Prostate gland (tissue), 2 donors: ENCODE measurements around the gene RTN4RL2. TPM values are rescaled to one million over a fixed set of nuclear protein-coding genes. Genes with fewer than 3 reads are reported as not detected.

ENCODE experiments used
- DNase-seq: peaks from one replicate; pipeline ENCODE4 v3.0.0-alpha.2; 2019; ENCODE audit warnings: low spot score
- H3K27ac ChIP-seq, 2 donors: fragments of 200-600 bp; sonication (generic); 2 replicates each; pipeline ENCODE4 v1.5.1; 2017 to 2019
- H3K27me3 ChIP-seq: fragments of 200-600 bp; sonication (generic); replicated peaks from 2 replicates; pipeline ENCODE4 v1.5.1; 2019; ENCODE audit not compliant: insufficient read depth
- H3K36me3 ChIP-seq, 2 donors: fragments of 200-600 bp; sonication (generic); 1 replicate in 1 of 2; 2 replicates in 1 of 2; pipeline versions ENCODE4 v1.5.1 to v1.8.1; 2017 to 2019
- H3K4me1 ChIP-seq: fragments of 200-600 bp; sonication (generic); replicated peaks from 2 replicates; pipeline ENCODE4 v1.5.1; 2019
- H3K4me3 ChIP-seq, 2 donors: fragments of 200-600 bp; sonication (generic); 2 replicates each; pipeline ENCODE4 v1.5.1; 2017 to 2019
- H3K9me3 ChIP-seq: fragments of 200-600 bp; sonication (generic); 2 replicates; pipeline ENCODE4 v1.5.1; 2017
- POLR2A ChIP-seq: fragments of 450-650 bp; IDR thresholded peaks from one replicate; pipeline ENCODE4 v1.6.1; 2016; ENCODE audit warnings: antibody characterized with exemption, mild to moderate bottlenecking
- POLR2AphosphoS5 ChIP-seq: sonication (generic); formaldehyde crosslinking; IDR thresholded peaks from one replicate; pipeline ENCODE4 v1.6.1; 2017; ENCODE audit warnings: antibody characterized with exemption
- WGBS: methylation state at CpG from one replicate; pipeline ENCODE4 v1.1.5; 2018; 5-methylcytosine and 5-hydroxymethylcytosine counted together
- intact Hi-C: fragments of 100-400 bp; cut with DNase I; formaldehyde crosslinking; loops from one replicate; pipeline ENCODE4 v1.14.2; 2022
- total RNA-seq, 2 donors: library from RNA; depleted of rRNA; stranded (reverse); fragments of >200 nt; gene quantifications; one replicate each; pipeline ENCODE4 v1.1.0, GENCODE V29; 2016
- TF ChIP-seq, protein P1 (sequence below), 4 experiments: fragments of 200-600 bp in 2 of 4; fragments of 450-650 bp in 2 of 4; sonication (generic) in 2 of 4; IDR thresholded peaks; 1 replicate in 3 of 4; 2 replicates in 1 of 4; pipeline ENCODE4 v1.5.1; 2016 to 2019; ENCODE audit warnings: antibody characterized with exemption in 4 of 4, mild to moderate bottlenecking in 2 of 4, moderate library complexity in 2 of 4

The RTN4RL2 gene
- total RNA-seq, 2 donors from 2014 or later, result 0.51 to 2.0 TPM

DNA sequence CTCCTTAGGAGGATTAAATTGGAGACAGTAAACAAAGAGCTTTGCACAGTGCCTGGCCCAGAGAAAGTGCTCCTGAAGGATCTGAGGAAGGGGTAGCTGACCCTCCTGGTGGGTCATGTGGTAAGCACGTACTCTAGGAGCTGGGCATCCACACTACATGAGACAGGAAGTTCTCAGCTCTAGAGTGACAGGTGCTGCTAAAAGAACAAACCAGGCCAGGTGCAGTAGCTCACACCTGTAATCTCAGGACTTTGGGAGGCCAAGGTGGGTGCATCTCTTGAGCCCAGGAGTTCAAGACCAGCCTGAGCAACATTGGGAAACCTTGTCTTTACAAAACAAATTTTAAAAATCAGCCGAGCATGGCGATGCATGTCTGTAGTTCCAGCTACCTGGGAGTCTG is 42.0 kb downstream of the RTN4RL2 start:
- H3K4me3 ChIP-seq, result no peak overlapping the region
- no peaks in the 10 kb centered on the region for H3K9me3 ChIP-seq
- H3K4me1 ChIP-seq, result peaks cover 14% of the 10 kb centered on the region
- H3K27me3 ChIP-seq, result no peaks in the 10 kb centered on the region
- DNase-seq, result no peak
- intact Hi-C loops, result no loop called here
- TF ChIP-seq, protein P1, sequence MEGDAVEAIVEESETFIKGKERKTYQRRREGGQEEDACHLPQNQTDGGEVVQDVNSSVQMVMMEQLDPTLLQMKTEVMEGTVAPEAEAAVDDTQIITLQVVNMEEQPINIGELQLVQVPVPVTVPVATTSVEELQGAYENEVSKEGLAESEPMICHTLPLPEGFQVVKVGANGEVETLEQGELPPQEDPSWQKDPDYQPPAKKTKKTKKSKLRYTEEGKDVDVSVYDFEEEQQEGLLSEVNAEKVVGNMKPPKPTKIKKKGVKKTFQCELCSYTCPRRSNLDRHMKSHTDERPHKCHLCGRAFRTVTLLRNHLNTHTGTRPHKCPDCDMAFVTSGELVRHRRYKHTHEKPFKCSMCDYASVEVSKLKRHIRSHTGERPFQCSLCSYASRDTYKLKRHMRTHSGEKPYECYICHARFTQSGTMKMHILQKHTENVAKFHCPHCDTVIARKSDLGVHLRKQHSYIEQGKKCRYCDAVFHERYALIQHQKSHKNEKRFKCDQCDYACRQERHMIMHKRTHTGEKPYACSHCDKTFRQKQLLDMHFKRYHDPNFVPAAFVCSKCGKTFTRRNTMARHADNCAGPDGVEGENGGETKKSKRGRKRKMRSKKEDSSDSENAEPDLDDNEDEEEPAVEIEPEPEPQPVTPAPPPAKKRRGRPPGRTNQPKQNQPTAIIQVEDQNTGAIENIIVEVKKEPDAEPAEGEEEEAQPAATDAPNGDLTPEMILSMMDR (IDR thresholded peaks at IDR 0.05), result no peak
- TF ChIP-seq POLR2AphosphoS5, result no peak
- TF ChIP-seq POLR2A, result no peak
- H3K36me3 ChIP-seq, result no peaks in the 10 kb centered on the region
- H3K27ac ChIP-seq, result peak overlapping the region in 1 of 2 donors; percentile 2
- 97% methylated on average over 3 of the region's 3 CpGs for WGBS

DNA sequence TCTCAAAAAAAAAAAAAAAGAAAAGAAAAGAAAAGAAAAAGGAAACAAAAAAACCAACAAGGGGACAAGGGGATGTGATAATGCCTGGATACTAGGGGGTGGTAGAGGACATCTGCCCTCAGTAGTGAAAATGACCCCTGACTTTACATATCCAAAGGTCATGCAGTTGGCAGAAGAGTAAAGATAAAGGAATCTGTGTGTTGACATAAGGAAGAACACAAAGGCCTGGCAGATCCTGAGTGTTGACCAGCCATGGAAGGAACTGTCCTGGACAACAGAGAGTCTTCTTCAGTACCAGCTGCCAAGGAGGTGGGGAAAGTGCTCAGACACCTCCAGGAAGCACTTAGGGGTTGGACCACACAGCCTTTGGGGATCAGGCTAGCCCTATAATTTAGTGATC is 42.5 kb downstream of the RTN4RL2 start:
- Histone ChIP-seq H3K9me3 (no peaks in the 10 kb centered on the region), H3K4me1 (peaks cover 14% of the 10 kb centered on the region), H3K27me3 (no peaks in the 10 kb centered on the region), H3K4me3 (no peak overlapping the region), H3K36me3 (no peaks in the 10 kb centered on the region), H3K27ac (peak overlapping the region in 1 of 2 donors; percentile 2)
- no peak for TF ChIP-seq POLR2A
- TF ChIP-seq, protein P1 (IDR thresholded peaks at IDR 0.05), result no peak
- peak; percentile 81 for TF ChIP-seq POLR2AphosphoS5
- intact Hi-C loops, result no loop called here
- DNase-seq, result peak; percentile 68

DNA sequence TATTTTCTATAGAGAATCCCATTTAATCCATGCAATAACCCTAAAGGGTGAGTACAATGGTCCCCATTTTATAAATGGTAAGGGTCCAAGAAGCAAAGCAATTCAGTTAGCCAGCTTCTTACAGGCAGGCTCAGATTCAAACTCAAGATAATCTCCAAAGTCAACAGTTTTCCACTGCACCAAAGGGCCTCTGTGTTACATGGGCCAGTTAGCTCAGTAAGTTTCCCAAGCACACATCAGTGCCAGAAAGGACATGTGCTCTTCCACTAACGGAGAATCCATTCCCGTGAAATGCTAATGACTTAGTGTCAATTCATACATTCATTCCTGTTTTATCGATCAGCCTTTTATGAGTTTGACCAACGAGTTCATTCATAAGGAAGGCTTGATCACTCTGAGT is 44.2 kb downstream of the RTN4RL2 start:
- WGBS, result 80% methylated on average over 4 of the region's 4 CpGs

DNA sequence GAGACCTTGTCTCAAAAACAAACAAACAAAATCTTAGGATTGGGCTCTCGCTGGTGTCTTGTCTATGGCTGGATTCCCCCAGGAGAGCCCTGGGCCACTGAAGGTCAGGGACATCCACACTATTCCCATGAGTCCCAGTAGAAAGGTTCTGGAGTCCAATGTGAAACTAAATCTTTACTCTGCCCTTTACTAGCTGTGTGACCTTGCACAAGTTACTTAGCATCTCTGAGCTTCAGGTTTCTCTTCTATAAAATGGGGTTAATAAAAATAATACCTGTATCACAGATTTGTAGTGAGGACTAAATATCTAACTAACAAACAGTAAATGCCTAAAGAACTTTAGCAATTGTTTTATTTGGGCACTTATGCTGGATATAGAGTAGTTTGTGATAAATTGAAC is 46.2 kb downstream of the RTN4RL2 start:
- H3K4me3 ChIP-seq, result no peak overlapping the region
- intact Hi-C loops, result no loop called here
- no peaks in the 10 kb centered on the region for H3K4me1 ChIP-seq
- WGBS, result 100% methylated on average over 1 of the region's 1 CpG
- H3K9me3 ChIP-seq, result no peaks in the 10 kb centered on the region
- no peak overlapping the region for H3K27ac ChIP-seq
- DNase-seq, result no peak
- H3K27me3 ChIP-seq, result no peaks in the 10 kb centered on the region
- no peak for TF ChIP-seq POLR2A
- no peak for TF ChIP-seq POLR2AphosphoS5
- H3K36me3 ChIP-seq, result no peaks in the 10 kb centered on the region

More for the DNA sequence above, 44.2 kb downstream of the RTN4RL2 start:
- TF ChIP-seq POLR2A (no peak), POLR2AphosphoS5 (no peak)
- TF ChIP-seq, protein P1 (IDR thresholded peaks at IDR 0.05), result no peak
- Histone ChIP-seq H3K36me3 (no peaks in the 10 kb centered on the region), H3K27me3 (no peaks in the 10 kb centered on the region), H3K4me3 (no peak overlapping the region), H3K4me1 (peaks cover 6% of the 10 kb centered on the region), H3K27ac (no peak overlapping the region), H3K9me3 (no peaks in the 10 kb centered on the region)
- intact Hi-C loops, result no loop called here
- no peak for DNase-seq

DNA sequence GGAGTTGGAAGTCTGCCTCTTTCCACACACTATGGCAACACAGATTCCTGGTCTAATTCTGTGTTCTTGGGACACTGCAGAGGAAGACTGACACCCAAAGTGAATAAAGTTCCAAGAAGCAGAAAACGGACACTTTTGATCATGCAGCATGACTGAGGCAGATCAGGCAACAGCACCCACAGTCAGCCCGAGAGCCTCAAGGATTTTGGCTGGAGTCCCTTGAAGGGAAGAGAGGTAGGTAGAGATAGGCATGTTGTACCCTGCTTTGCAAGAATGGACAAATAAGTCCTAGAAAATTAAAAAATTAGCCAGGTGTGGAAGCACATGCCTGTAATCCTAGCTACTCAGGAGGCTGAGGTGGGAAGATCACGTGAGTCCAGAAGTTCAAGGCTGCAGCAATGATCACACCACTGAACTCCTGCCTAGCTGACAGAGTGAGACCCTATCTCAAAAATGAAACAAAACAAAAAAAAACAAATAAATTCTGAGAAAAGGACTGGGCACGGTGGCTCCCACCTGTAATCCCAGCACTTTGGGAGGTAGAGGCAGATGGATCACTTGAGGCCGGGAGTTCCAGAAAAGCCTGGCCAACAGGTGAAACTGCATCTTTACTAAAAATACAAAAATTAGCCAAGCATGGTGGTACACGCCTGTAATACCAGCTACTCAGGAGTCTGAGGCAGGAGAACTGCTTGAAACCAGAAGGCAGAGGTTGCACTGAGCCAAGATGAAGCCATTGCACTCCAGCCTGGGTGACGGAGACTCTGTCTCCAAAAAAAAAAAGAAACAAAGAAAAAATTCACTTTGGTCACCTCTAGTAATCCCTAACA is 48.2 kb downstream of the RTN4RL2 start:
- TF ChIP-seq POLR2A, result no peak
- TF ChIP-seq, protein P1 (IDR thresholded peaks at IDR 0.05), result no peak
- no peak for TF ChIP-seq POLR2AphosphoS5
- no peaks in the 10 kb centered on the region for H3K36me3 ChIP-seq
- 79% methylated on average over 7 of the region's 7 CpGs for WGBS
- no peaks in the 10 kb centered on the region for H3K4me1 ChIP-seq
- H3K27me3 ChIP-seq, result no peaks in the 10 kb centered on the region
- no peak overlapping the region for H3K27ac ChIP-seq
- no peak overlapping the region for H3K4me3 ChIP-seq
- H3K9me3 ChIP-seq, result no peaks in the 10 kb centered on the region
- no peak for DNase-seq
- intact Hi-C loops, result no loop called here
